ENCODE measurements around the gene IQSEC3.
A peak's percentile ranks its signal among the peaks of the same experiment; 100 is the strongest.

The IQSEC3 gene

GRCh38 chr12:144650-145284 is 78.2 kb downstream of the IQSEC3 start:
- no peak for DNase-seq

DNA sequence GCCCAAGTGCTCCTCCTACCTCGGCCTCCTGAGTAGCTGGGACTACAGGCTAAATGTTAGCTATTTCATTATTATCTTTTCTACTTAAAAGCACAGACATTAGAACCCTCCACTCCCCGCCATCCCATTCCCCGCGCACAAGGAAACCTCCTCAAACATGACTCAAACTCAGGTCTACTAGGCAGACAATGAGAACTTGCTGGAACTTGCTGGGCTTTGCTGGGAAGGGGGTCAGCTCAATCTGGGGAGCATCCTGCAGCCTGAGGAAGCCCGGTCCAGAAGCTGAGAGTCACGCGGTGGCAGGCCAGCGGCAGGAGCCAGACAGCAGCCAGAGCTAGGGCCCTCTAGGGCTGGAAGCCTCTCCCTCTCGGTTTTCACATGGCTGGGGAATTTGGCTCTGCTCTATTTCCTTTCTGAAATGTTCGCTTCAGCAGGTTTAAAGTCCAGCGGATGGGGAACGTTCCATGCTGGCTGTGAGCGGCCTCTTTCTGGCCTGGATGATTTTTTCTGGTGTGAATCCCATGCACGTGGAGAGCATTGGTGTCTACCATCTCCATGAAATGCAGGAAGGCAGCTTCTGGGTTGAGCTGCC is 78.9 kb downstream of the IQSEC3 start:
- no peak for DNase-seq

GRCh38 chr12:147242-147641 is 80.7 kb downstream of the IQSEC3 start:
- DNase-seq, result no peak

DNA sequence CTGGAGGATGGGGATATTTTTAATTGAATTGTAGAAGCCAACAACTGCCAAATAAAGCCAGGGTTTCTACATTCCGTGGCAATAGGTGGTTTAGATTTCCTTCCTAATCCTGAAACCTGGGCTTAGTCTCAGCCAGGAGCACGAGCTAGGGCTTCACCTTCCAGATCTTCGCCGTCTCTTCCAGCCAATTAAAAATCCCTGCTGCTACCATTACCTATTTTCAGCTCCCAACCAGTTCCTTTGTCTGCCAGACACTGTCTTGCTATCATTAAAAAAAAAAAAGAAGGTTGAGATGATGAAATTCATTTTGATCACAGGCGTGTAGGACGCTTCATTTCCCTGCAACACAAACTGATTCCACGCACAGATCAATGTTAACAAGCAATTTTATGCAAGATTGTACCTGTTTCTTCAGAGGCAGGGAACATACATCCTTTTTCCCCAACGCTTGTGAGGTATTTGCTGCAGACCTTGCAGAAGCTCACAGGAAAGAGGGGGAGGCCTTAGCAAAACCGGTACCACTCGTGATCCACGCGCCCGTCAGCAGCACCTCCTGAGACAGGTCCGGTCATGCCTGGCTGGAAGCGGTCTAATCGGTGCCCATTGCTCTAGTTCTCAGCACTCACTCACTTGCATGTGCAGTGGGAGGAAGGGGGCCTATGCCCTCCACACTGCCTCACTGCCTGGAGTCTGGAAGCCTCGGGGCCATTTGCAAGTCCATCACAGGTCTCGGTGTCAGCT is 82.3 kb downstream of the IQSEC3 start:
- no peak for DNase-seq

GRCh38 chr12:151579-151978 is 85.0 kb downstream of the IQSEC3 start:
- no peak for DNase-seq

GRCh38 chr12:152440-152839 is 85.9 kb downstream of the IQSEC3 start:
- DNase-seq, result no peak

- peak; percentile 39 for DNase-seq
These were observed 86.6 kb downstream of the IQSEC3 start for GRCh38 chr12:153080-153746.

DNA sequence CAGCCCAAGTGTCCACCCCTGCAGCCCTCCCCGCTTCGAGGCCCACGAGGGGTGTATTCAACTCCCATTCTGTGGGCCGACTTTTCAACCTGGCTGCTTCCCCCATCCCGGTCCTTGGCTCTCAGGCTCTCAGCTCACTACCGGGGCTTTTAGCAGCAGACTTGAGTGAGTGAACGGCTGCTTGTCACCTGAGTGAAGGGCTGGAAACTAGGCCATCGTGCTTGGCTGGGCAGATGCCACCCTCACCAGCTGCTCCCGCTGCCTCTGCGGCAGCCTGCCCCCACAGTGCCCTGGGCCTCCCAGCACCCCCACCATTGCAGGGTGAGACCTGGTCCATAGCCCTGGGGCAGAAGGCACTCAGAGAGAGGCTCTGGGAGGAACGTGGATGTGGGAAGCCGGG is 87.5 kb downstream of the IQSEC3 start:
- no peak for DNase-seq

DNA sequence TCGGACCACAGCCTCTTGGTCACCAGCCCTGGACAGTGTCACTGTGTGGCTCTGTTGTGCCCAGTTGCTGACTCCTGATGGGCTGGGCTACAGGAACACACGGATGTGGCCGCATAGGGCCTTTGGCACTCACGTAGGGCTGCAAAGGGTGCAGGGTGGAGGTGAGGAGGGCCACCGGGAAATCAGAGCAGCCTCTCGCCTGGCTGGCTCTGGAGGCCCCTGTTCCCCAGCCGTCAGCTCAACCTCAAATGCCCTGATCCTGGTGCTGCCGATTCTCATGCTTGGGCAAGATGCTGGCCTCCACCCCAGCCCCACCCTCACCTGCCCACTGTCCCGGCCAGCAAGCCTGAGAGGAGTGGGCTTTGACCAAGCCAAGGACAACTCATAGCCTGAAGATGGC is 88.4 kb downstream of the IQSEC3 start:
- DNase-seq, result no peak

GRCh38 chr12:155646-156045 is 89.1 kb downstream of the IQSEC3 start:
- no peak for DNase-seq

DNA sequence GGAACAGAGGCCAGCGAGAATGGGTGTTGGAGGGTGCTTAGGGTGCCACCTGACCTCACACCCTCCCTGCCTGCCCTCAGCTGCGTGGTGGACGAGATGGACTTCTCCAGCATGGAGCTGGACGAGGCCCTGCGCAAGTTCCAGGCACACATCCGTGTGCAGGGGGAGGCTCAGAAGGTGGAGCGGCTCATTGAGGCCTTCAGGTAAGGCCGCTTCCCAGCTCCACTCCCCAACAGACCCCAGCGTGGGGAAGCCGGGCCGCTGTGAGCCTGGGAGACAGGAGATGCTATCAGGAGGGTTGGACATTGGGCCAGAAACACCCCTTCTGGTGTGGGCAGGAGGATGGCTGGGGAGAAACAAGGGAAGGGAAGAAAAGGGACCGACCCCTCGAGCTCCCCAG is 90.4 kb downstream of the IQSEC3 start:
- DNase-seq, result no peak

DNA sequence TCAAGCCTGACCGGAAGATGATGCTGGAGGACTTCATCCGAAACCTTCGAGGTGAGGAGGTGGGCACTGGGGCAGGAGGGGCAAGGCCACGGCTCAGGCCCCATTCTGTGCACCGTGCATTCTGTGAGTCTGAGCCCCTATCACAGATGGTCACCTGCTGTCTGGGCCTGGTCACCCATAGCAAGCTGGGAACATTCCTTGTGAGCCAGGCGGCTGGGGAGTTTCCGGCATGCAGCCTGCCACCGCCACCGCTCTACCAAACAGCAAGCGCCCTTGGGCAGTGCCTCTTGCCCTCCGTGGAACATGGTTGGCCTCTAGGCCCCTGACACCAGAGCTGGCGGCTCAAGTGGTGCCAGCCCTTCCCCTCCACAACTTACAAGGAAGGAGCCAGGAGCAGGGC is 91.1 kb downstream of the IQSEC3 start:
- no peak for DNase-seq

DNA sequence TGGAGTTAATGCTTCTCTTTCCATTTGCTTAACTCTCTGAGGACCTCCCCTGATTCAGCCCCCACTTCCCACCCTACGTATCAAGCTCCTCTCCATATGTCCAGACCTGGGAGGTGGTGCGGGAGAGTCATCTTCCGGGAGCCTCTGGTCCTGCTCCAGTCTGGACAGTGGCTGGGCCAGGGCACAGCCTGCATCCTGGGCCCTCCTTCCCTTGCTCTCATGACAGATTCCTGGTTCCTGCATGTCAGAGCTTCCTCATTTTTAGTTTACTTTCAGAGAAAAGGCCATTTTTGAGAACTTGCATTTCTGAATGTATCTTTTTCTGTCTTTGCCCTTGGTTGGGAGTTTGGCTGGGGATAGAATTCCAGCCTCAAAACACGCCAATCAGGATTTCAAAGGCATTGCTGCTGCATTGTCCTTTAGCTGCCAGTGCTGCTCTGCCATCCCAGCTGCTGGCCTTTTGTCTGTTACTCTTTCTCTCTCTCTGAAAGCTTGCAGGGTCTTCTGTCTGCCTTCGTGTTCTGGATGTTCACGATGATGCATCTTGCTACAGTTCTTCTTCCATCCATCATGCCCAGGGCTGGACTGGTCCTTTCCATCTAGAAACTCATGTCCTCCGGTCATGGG is 92.7 kb downstream of the IQSEC3 start:
- DNase-seq, result no peak

DNA sequence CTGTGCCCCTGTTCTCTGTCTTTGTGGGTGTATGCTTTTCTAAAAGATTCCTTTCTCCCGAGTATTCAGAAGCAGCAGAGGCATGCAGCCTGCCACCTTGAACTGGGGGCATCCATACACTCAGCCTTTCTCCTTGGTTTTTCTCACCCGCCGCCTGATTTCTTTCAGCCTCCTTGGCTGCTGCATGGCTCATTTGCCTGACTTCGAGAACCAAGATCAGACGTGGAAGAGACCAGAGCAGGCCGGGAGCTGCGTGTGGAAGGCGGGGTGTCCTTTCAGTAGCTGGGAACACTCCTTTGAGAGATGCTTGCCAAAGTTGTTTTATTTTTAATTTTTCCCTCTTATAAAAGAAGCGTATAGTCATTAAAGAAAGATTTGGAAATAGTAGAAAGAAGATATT is 94.3 kb downstream of the IQSEC3 start:
- no peak for DNase-seq

GRCh38 chr12:161823-162222 is 95.3 kb downstream of the IQSEC3 start:
- DNase-seq, result no peak

- no peak for DNase-seq
These were observed 96.1 kb downstream of the IQSEC3 start for GRCh38 chr12:162467-163307.

DNA sequence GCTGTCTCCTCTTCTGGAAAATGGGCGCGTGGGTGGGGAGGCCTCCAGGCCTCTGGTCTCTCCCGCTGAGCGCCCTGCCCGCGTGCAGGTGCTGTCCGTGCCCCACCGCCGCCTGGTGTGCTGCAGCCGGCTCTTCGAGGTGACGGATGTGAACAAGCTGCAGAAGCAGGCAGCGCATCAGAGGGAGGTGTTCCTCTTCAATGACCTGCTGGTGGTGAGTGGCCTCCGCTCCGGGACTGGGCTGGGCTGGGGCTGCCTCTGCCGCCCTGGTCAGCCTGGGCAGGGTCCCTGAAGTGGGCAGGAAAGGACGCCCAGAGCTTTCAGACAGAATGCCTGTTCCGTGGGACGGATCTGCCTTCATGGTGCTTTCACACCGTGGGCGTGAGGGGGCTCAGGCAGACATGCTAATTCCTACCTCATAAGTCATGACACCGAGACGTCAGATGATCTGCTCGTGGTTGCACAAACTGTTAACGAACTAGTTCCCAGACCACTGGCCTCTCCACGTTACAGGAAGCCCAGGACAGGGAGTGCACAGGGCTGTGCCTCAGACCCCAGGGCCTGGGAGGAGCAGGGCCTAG is 96.9 kb downstream of the IQSEC3 start:
- DNase-seq, result no peak

GRCh38 chr12:164207-164606 is 97.6 kb downstream of the IQSEC3 start:
- DNase-seq, result no peak

- DNase-seq, result no peak
These were observed 99.3 kb downstream of the IQSEC3 start for GRCh38 chr12:165862-166368.

GRCh38 chr12:166425-167075 is 100.0 kb downstream of the IQSEC3 start:
- DNase-seq, result no peak

DNA sequence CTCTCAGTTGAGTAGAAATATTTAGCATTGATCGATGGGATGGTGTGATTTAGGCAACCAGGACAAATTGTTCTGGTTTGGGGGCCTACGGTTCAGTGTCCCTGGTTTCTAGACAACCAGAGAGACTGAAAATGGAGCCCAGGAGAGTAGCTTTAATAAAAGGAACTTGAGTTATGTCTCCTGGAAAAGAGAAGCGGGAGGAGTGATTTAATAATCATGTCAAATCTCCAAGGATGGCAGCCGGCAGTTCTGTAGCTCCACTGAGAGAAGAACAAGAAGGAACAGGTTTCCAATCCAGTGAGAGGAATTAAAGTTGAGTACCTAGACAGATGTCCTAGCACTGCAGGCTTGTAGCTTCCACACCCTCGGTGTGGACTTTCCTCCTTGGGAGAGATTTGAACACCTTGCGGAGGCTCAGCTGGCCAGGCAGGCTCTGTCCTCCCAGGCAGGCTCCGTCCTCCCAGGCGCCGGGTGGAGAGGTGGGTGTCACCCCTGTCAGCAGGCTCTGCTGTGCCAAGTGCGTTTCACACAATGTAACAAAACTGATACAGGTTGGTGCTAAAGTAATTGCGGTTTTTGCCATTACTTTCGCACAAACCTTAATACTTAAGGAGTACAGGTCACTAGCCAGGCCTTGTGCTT is 101.5 kb downstream of the IQSEC3 start:
- no peak for DNase-seq

All from activated naive CD4-positive, alpha-beta T cell treated with Interleukin-2 at 50 U/mL for 16 hours (primary cell).